K562 (cell line): Measurements from ENCODE around the gene ZNF839. TPM values are rescaled to one million over a fixed set of nuclear protein-coding genes. Genes with fewer than 3 reads are reported as not detected.

Experiments used
- ATF7 ChIP-seq: fragments of 450-650 bp; IDR thresholded peaks from 2 replicates; pipeline ENCODE4 v1.7.1; 2014; ENCODE audit warnings: mild to moderate bottlenecking, moderate library complexity
- ILF3 ChIP-seq: fragments of 450-650 bp; IDR thresholded peaks from 2 replicates; pipeline ENCODE4 v1.6.1; 2018; ENCODE audit warnings: antibody characterized with exemption, mild to moderate bottlenecking, moderate library complexity, borderline replicate concordance
- NFE2 ChIP-seq: IDR thresholded peaks from 2 replicates; pipeline ENCODE4 v1.6.1; 2014; ENCODE audit warnings: antibody characterized with exemption, low read depth
- ZBTB12 ChIP-seq: fragments of 250-450 bp; sonication (Bioruptor Pico); IDR thresholded peaks from 2 replicates; pipeline ENCODE4 v1.4.0; 2020
- ZBTB7A ChIP-seq: IDR thresholded peaks from 2 replicates; pipeline ENCODE4 v1.6.1; 2011; ENCODE audit warnings: low read depth, mild to moderate bottlenecking, low read length, moderate library complexity, borderline replicate concordance; ENCODE audit not compliant: control insufficient read depth
- polyA plus RNA-seq, 8 experiments: library from polyadenylated mRNA; depleted of rRNA in 4 of 8; stranded (reverse) in 5 of 8; unstranded in 3 of 8; fragments of >200 nt; fragmentation: Nextera tagmentation in 2 of 8; fragmentation: Illumina TruSeq in 1 of 8; extraction: Ambion mirVana in 2 of 8; extraction: Trizol in 1 of 8; gene quantifications; 2 replicates each; pipeline versions ENCODE4 v1.2.1 to v1.2.3, GENCODE V29; 2011 to 2014; ENCODE audit warnings: inconsistent platforms in 1 of 8, missing spikeins in 1 of 8
- total RNA-seq, 7 experiments: library from RNA; depleted of rRNA in 6 of 7; stranded (reverse); fragments of >200 nt in 6 of 7; fragmentation: Illumina TruSeq in 2 of 7; extraction: Trizol in 2 of 7; gene quantifications; 2 replicates each; pipeline versions ENCODE4 v1.2.1 to v1.2.3, GENCODE V29; 2011 to 2021; ENCODE audit warnings: low replicate concordance in 1 of 7
- TF ChIP-seq, protein P1 (sequence below): fragments of 200-600 bp; sonication (generic); IDR thresholded peaks from one replicate; pipeline ENCODE4 v1.6.1; 2012; ENCODE audit warnings: mild to moderate bottlenecking, low read depth, low read length, inconsistent platforms
- TF ChIP-seq, protein P2 (sequence below): fragments of 450-650 bp; IDR thresholded peaks from 2 replicates; pipeline ENCODE4 v1.6.1; 2017; ENCODE audit warnings: mild to moderate bottlenecking, moderate library complexity
- TF ChIP-seq, protein P3 (sequence below): fragments of 450-650 bp; IDR thresholded peaks from 2 replicates; pipeline ENCODE4 v1.6.1; 2016; ENCODE audit warnings: antibody characterized with exemption

The ZNF839 gene
- total and polyA plus RNA-seq, 9 of the 15 experiments (the other 6 are each of a cell fraction or from before 2014, with no cell fraction given), result 0.42 to 8.4 (median 5.7) TPM

- TF ChIP-seq, protein P1, sequence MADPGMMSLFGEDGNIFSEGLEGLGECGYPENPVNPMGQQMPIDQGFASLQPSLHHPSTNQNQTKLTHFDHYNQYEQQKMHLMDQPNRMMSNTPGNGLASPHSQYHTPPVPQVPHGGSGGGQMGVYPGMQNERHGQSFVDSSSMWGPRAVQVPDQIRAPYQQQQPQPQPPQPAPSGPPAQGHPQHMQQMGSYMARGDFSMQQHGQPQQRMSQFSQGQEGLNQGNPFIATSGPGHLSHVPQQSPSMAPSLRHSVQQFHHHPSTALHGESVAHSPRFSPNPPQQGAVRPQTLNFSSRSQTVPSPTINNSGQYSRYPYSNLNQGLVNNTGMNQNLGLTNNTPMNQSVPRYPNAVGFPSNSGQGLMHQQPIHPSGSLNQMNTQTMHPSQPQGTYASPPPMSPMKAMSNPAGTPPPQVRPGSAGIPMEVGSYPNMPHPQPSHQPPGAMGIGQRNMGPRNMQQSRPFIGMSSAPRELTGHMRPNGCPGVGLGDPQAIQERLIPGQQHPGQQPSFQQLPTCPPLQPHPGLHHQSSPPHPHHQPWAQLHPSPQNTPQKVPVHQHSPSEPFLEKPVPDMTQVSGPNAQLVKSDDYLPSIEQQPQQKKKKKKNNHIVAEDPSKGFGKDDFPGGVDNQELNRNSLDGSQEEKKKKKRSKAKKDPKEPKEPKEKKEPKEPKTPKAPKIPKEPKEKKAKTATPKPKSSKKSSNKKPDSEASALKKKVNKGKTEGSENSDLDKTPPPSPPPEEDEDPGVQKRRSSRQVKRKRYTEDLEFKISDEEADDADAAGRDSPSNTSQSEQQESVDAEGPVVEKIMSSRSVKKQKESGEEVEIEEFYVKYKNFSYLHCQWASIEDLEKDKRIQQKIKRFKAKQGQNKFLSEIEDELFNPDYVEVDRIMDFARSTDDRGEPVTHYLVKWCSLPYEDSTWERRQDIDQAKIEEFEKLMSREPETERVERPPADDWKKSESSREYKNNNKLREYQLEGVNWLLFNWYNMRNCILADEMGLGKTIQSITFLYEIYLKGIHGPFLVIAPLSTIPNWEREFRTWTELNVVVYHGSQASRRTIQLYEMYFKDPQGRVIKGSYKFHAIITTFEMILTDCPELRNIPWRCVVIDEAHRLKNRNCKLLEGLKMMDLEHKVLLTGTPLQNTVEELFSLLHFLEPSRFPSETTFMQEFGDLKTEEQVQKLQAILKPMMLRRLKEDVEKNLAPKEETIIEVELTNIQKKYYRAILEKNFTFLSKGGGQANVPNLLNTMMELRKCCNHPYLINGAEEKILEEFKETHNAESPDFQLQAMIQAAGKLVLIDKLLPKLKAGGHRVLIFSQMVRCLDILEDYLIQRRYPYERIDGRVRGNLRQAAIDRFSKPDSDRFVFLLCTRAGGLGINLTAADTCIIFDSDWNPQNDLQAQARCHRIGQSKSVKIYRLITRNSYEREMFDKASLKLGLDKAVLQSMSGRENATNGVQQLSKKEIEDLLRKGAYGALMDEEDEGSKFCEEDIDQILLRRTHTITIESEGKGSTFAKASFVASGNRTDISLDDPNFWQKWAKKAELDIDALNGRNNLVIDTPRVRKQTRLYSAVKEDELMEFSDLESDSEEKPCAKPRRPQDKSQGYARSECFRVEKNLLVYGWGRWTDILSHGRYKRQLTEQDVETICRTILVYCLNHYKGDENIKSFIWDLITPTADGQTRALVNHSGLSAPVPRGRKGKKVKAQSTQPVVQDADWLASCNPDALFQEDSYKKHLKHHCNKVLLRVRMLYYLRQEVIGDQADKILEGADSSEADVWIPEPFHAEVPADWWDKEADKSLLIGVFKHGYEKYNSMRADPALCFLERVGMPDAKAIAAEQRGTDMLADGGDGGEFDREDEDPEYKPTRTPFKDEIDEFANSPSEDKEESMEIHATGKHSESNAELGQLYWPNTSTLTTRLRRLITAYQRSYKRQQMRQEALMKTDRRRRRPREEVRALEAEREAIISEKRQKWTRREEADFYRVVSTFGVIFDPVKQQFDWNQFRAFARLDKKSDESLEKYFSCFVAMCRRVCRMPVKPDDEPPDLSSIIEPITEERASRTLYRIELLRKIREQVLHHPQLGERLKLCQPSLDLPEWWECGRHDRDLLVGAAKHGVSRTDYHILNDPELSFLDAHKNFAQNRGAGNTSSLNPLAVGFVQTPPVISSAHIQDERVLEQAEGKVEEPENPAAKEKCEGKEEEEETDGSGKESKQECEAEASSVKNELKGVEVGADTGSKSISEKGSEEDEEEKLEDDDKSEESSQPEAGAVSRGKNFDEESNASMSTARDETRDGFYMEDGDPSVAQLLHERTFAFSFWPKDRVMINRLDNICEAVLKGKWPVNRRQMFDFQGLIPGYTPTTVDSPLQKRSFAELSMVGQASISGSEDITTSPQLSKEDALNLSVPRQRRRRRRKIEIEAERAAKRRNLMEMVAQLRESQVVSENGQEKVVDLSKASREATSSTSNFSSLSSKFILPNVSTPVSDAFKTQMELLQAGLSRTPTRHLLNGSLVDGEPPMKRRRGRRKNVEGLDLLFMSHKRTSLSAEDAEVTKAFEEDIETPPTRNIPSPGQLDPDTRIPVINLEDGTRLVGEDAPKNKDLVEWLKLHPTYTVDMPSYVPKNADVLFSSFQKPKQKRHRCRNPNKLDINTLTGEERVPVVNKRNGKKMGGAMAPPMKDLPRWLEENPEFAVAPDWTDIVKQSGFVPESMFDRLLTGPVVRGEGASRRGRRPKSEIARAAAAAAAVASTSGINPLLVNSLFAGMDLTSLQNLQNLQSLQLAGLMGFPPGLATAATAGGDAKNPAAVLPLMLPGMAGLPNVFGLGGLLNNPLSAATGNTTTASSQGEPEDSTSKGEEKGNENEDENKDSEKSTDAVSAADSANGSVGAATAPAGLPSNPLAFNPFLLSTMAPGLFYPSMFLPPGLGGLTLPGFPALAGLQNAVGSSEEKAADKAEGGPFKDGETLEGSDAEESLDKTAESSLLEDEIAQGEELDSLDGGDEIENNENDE, result no peak
- TF ChIP-seq ZBTB7A, result 0 out of 2 replicates have a peak, but pooled peaks have one; percentile 10
- TF ChIP-seq, protein P2, sequence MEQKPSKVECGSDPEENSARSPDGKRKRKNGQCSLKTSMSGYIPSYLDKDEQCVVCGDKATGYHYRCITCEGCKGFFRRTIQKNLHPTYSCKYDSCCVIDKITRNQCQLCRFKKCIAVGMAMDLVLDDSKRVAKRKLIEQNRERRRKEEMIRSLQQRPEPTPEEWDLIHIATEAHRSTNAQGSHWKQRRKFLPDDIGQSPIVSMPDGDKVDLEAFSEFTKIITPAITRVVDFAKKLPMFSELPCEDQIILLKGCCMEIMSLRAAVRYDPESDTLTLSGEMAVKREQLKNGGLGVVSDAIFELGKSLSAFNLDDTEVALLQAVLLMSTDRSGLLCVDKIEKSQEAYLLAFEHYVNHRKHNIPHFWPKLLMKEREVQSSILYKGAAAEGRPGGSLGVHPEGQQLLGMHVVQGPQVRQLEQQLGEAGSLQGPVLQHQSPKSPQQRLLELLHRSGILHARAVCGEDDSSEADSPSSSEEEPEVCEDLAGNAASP, result no peak
- no peak for TF ChIP-seq ZBTB12
- peak; percentile 31; the same call in 1 of the 2 replicates for TF ChIP-seq ATF7
- TF ChIP-seq NFE2, result no peak
- TF ChIP-seq, protein P3, sequence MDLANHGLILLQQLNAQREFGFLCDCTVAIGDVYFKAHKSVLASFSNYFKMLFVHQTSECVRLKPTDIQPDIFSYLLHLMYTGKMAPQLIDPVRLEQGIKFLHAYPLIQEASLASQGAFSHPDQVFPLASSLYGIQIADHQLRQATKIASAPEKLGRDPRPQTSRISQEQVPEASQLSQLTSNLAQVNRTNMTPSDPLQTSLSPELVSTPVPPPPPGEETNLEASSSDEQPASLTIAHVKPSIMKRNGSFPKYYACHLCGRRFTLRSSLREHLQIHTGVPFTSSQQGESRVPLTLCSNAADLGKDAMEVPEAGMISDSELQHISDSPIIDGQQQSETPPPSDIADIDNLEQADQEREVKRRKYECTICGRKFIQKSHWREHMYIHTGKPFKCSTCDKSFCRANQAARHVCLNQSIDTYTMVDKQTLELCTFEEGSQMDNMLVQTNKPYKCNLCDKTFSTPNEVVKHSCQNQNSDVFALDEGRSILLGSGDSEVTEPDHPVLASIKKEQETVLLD, result peak; percentile 99
- no peak for TF ChIP-seq ILF3
These were observed 14.7 kb upstream of the ZNF839 start, which contains the start of gene MOK (continued) for GRCh38 chr14:102304611-102305506.
